KMS-11 (cell line): ENCODE data around the gene TMEM209.

ENCODE experiments used
- H2AFZ ChIP-seq: fragments of 200-600 bp; sonication (generic); 2 replicates; pipeline ENCODE4 v1.6.1; 2016; ENCODE audit warnings: antibody characterized with exemption, mixed run types, low read depth
- H3K27ac ChIP-seq: fragments of 200-600 bp; sonication (generic); 2 replicates; pipeline ENCODE4 v1.6.1; 2016; ENCODE audit warnings: mild to moderate bottlenecking, mixed run types
- H3K27me3 ChIP-seq: fragments of 200-600 bp; sonication (generic); 2 replicates; pipeline ENCODE4 v1.6.1; 2017; ENCODE audit warnings: mild to moderate bottlenecking, low read depth, mixed run types, moderate library complexity; ENCODE audit not compliant: insufficient read depth
- H3K36me3 ChIP-seq: fragments of 200-600 bp; sonication (generic); 2 replicates; pipeline ENCODE4 v1.6.1; 2017; ENCODE audit warnings: mild to moderate bottlenecking, mixed run types; ENCODE audit not compliant: insufficient read depth
- H3K4me1 ChIP-seq: fragments of 200-600 bp; sonication (generic); 2 replicates; pipeline ENCODE4 v1.6.1; 2016; ENCODE audit warnings: mild to moderate bottlenecking, low read depth, mixed run types; ENCODE audit not compliant: poor library complexity, severe bottlenecking
- H3K4me2 ChIP-seq: fragments of 200-600 bp; sonication (generic); 2 replicates; pipeline ENCODE4 v1.7.0; 2016; ENCODE audit warnings: mild to moderate bottlenecking, mixed run types
- H3K4me3 ChIP-seq: fragments of 200-600 bp; sonication (generic); IDR thresholded peaks from 2 replicates; pipeline ENCODE4 v1.6.1; 2017; ENCODE audit warnings: low read depth, low read length, mixed read lengths; ENCODE audit not compliant: insufficient read depth
- H3K79me2 ChIP-seq: fragments of 200-600 bp; sonication (generic); 2 replicates; pipeline ENCODE4 v1.6.1; 2016; ENCODE audit warnings: low read depth, mixed run types; ENCODE audit not compliant: insufficient read depth
- H3K9ac ChIP-seq: fragments of 200-600 bp; sonication (generic); 2 replicates; pipeline ENCODE4 v1.6.1; 2016; ENCODE audit warnings: mild to moderate bottlenecking, mixed run types
- H4K20me1 ChIP-seq: fragments of 200-600 bp; sonication (generic); 2 replicates; pipeline ENCODE4 v1.6.1; 2016; ENCODE audit warnings: mild to moderate bottlenecking, mixed run types; ENCODE audit not compliant: insufficient read depth
- TF ChIP-seq, protein P1 (sequence below): fragments of 200-600 bp; sonication (generic); conservative IDR thresholded peaks from 2 replicates; pipeline ENCODE4 v1.6.1; 2017; ENCODE audit warnings: low read depth, mild to moderate bottlenecking, antibody characterized with exemption, low read length, moderate library complexity, mixed read lengths

Gene TMEM209

DNA sequence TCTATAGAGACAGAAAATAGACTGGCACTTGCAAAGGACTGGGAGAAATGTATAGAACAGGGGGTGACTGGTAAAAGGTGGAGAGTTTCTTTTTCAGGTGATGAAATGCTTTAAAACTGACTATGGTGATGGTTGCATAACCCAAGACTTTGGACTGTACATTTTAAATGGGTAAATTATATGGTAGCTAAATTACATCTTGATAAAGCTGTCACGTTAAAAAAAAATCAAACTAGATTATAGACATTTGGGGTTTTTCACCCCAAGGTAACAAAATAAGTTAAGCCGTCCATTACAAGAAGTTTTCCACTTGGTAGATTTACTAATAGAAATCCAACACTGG, 24.0 kb downstream of the TMEM209 start:
- Histone ChIP-seq H3K4me2 (no peak overlapping the region), H3K4me3 (no peak overlapping the region), H3K36me3 (peaks cover 9% of the 10 kb centered on the region), H3K9ac (no peak overlapping the region), H3K79me2 (no peaks in the 10 kb centered on the region), H3K27me3 (no peaks in the 10 kb centered on the region), H3K27ac (no peak overlapping the region), H4K20me1 (no peaks in the 10 kb centered on the region), H3K4me1 (peaks cover 18% of the 10 kb centered on the region), H2AFZ (no peak overlapping the region)
- TF ChIP-seq, protein P1, sequence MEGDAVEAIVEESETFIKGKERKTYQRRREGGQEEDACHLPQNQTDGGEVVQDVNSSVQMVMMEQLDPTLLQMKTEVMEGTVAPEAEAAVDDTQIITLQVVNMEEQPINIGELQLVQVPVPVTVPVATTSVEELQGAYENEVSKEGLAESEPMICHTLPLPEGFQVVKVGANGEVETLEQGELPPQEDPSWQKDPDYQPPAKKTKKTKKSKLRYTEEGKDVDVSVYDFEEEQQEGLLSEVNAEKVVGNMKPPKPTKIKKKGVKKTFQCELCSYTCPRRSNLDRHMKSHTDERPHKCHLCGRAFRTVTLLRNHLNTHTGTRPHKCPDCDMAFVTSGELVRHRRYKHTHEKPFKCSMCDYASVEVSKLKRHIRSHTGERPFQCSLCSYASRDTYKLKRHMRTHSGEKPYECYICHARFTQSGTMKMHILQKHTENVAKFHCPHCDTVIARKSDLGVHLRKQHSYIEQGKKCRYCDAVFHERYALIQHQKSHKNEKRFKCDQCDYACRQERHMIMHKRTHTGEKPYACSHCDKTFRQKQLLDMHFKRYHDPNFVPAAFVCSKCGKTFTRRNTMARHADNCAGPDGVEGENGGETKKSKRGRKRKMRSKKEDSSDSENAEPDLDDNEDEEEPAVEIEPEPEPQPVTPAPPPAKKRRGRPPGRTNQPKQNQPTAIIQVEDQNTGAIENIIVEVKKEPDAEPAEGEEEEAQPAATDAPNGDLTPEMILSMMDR, result no peak

GRCh38 chr7:130180571-130181262, 24.5 kb downstream of the TMEM209 start:
- H3K4me2 ChIP-seq, result no peak overlapping the region
- H4K20me1 ChIP-seq, result no peaks in the 10 kb centered on the region
- H3K79me2 ChIP-seq, result no peaks in the 10 kb centered on the region
- TF ChIP-seq, protein P1, result no peak
- no peak overlapping the region for H2AFZ ChIP-seq
- H3K27ac ChIP-seq, result no peak overlapping the region
- H3K9ac ChIP-seq, result no peak overlapping the region
- no peak overlapping the region for H3K4me3 ChIP-seq
- peaks cover 18% of the 10 kb centered on the region for H3K4me1 ChIP-seq
- peaks cover 9% of the 10 kb centered on the region for H3K36me3 ChIP-seq
- H3K27me3 ChIP-seq, result no peaks in the 10 kb centered on the region

DNA sequence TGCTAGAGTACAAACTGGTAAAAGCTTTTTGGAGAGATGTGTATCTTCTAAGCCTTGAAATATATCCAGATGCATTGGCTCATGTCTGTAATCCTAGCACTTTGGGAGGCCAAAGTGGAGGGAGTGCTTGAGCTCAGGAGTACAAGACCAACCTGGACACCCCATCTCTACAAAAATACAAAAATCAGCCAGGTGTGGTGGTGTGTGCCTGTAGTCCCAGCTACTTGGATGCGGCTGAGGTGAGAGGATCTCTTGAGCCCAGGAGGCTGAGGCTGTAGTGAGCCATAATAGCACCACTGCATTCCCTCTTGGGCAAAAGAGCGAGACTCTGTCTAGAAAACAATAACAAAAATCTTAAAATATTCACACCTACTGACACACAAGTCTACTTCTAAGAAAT, 25.6 kb downstream of the TMEM209 start:
- H3K9ac ChIP-seq, result no peak overlapping the region
- no peaks in the 10 kb centered on the region for H4K20me1 ChIP-seq
- H3K27me3 ChIP-seq, result no peaks in the 10 kb centered on the region
- H3K4me3 ChIP-seq, result no peak overlapping the region
- TF ChIP-seq, protein P1, result no peak
- H3K4me1 ChIP-seq, result peaks cover 18% of the 10 kb centered on the region
- H3K4me2 ChIP-seq, result no peak overlapping the region
- no peaks in the 10 kb centered on the region for H3K79me2 ChIP-seq
- no peak overlapping the region for H3K27ac ChIP-seq
- H3K36me3 ChIP-seq, result peaks cover 5% of the 10 kb centered on the region; the same call in 1 of the 2 replicates
- no peak overlapping the region for H2AFZ ChIP-seq

- Histone ChIP-seq H4K20me1 (no peaks in the 10 kb centered on the region), H2AFZ (no peak overlapping the region), H3K36me3 (peaks cover 6% of the 10 kb centered on the region; the same call in 1 of the 2 replicates), H3K27ac (no peak overlapping the region), H3K27me3 (no peaks in the 10 kb centered on the region), H3K9ac (no peak overlapping the region), H3K79me2 (no peaks in the 10 kb centered on the region), H3K4me1 (peaks cover 9% of the 10 kb centered on the region), H3K4me3 (no peak overlapping the region), H3K4me2 (no peak overlapping the region)
- TF ChIP-seq, protein P1, result no peak
Observed at GRCh38 chr7:130178251-130178650, 27.0 kb downstream of the TMEM209 start.
